ENCODE results near the gene ICOSLG.
"Not testable (repeated sequence)": the region's sequence is repeated elsewhere in the genome, so short reads cannot be mapped to it uniquely, and the experiment has no call there.

The ICOSLG gene

GRCh38 chr21:44193108-44193507, 47.6 kb downstream of the ICOSLG start:
- ATAC-seq (ENCODE audit: low read depth); DNase-seq (ENCODE audit: low spot score in 2 of 2); H3K4me3 Mint-ChIP-seq; H3K9me3 Mint-ChIP-seq; H3K36me3 Mint-ChIP-seq; H3K4me1 Mint-ChIP-seq; H3K27me3 Mint-ChIP-seq; H3K27ac Mint-ChIP-seq: not testable (repeated sequence)

GRCh38 chr21:44190349-44191271, 50.1 kb downstream of the ICOSLG start:
- not testable (repeated sequence) for H3K4me1 Mint-ChIP-seq; ATAC-seq (ENCODE audit: low read depth)

GRCh38 chr21:44184862-44185261, 55.9 kb downstream of the ICOSLG start:
- not testable (repeated sequence) for H3K4me1 Mint-ChIP-seq; H3K27me3 Mint-ChIP-seq; H3K27ac Mint-ChIP-seq; H3K4me3 Mint-ChIP-seq; H3K9me3 Mint-ChIP-seq; DNase-seq (ENCODE audit: low spot score in 2 of 2); H3K36me3 Mint-ChIP-seq
- ATAC-seq (ENCODE audit: low read depth): peak; percentile 29

More at GRCh38 chr21:44190349-44191271, 50.1 kb downstream of the ICOSLG start:
- H3K27me3 Mint-ChIP-seq; H3K36me3 Mint-ChIP-seq; H3K27ac Mint-ChIP-seq; H3K9me3 Mint-ChIP-seq; DNase-seq (ENCODE audit: low spot score in 2 of 2); H3K4me3 Mint-ChIP-seq: not testable (repeated sequence)

- H3K36me3 Mint-ChIP-seq; H3K27ac Mint-ChIP-seq; ATAC-seq (ENCODE audit: low read depth); H3K4me3 Mint-ChIP-seq; H3K27me3 Mint-ChIP-seq; DNase-seq (ENCODE audit: low spot score in 2 of 2); H3K9me3 Mint-ChIP-seq; H3K4me1 Mint-ChIP-seq: not testable (repeated sequence)
Measured at GRCh38 chr21:44182202-44182601, 58.5 kb downstream of the ICOSLG start.

GRCh38 chr21:44181506-44181905, 59.2 kb downstream of the ICOSLG start:
- H3K4me3 Mint-ChIP-seq; H3K27ac Mint-ChIP-seq; H3K4me1 Mint-ChIP-seq; DNase-seq (ENCODE audit: low spot score in 2 of 2); H3K27me3 Mint-ChIP-seq; H3K36me3 Mint-ChIP-seq; H3K9me3 Mint-ChIP-seq; ATAC-seq (ENCODE audit: low read depth): not testable (repeated sequence)

GRCh38 chr21:44176127-44176526, 64.6 kb downstream of the ICOSLG start:
- H3K36me3 Mint-ChIP-seq; H3K4me3 Mint-ChIP-seq; H3K27ac Mint-ChIP-seq; H3K27me3 Mint-ChIP-seq; H3K9me3 Mint-ChIP-seq; DNase-seq (ENCODE audit: low spot score in 2 of 2); ATAC-seq (ENCODE audit: low read depth); H3K4me1 Mint-ChIP-seq: not testable (repeated sequence)

- peak; percentile 90 for ATAC-seq (ENCODE audit: low read depth)
- not testable (repeated sequence) for H3K27me3 Mint-ChIP-seq, H3K4me3 Mint-ChIP-seq, H3K36me3 Mint-ChIP-seq, H3K27ac Mint-ChIP-seq, H3K4me1 Mint-ChIP-seq, H3K9me3 Mint-ChIP-seq
- DNase-seq (ENCODE audit: low spot score in 2 of 2): peak in 1 of 2 donors; percentile 46
Measured at GRCh38 chr21:44175189-44175588, 65.6 kb downstream of the ICOSLG start.
